Lower lobe of right lung (tissue), 2 donors: ENCODE data around the gene SCARF2. TPM values are rescaled to one million over a fixed set of nuclear protein-coding genes. Genes with fewer than 3 reads are reported as not detected.

ENCODE experiments used
- ATAC-seq, 2 donors: fragments of 200-7000 bp; cut with Tn5 transposase; one replicate each; pipeline ENCODE4 v1.9.1; 2020 to 2022; ENCODE audit warnings: mild to moderate bottlenecking in 2 of 2, moderate library complexity in 2 of 2
- DNase-seq: peaks from one replicate; pipeline ENCODE4 v3.0.0-alpha.2; 2020
- H3K27ac ChIP-seq: fragments of 200-600 bp; one replicate; pipeline ENCODE4 v1.8.0; 2022
- H3K27me3 ChIP-seq: fragments of 200-600 bp; one replicate; pipeline ENCODE4 v1.8.0; 2022; ENCODE audit warnings: low read depth
- H3K36me3 ChIP-seq: fragments of 200-600 bp; one replicate; pipeline ENCODE4 v1.8.0; 2022; ENCODE audit warnings: mild to moderate bottlenecking
- H3K4me1 ChIP-seq: fragments of 200-600 bp; one replicate; pipeline ENCODE4 v1.8.0; 2022
- H3K4me3 ChIP-seq: fragments of 200-600 bp; one replicate; pipeline ENCODE4 v1.8.0; 2022; ENCODE audit warnings: mild to moderate bottlenecking
- H3K9me3 ChIP-seq: fragments of 200-600 bp; one replicate; pipeline ENCODE4 v1.8.0; 2022
- CTCF ChIP-seq: fragments of 200-600 bp; IDR thresholded peaks from one replicate; pipeline ENCODE4 v1.8.0; 2022; ENCODE audit warnings: antibody characterized with exemption, mild to moderate bottlenecking
- intact Hi-C: fragments of 100-400 bp; cut with DNase I; formaldehyde crosslinking; loops from one replicate; pipeline ENCODE4 v1.11.0; 2022
- total RNA-seq: library from RNA; stranded (reverse); fragmentation: NEBNext Ultra II Directional; extraction: Animal tissue kit (Norgen Biotek cat#: 25700); gene quantifications from one replicate; pipeline ENCODE4 v1.2.1, GENCODE V29; 2021
- donor health status: DM: no; HTN: yes; CAD: no; lungs with severe emphysema.

The SCARF2 gene
- total RNA-seq, 1 donor from 2014 or later = 12.6 TPM

DNA sequence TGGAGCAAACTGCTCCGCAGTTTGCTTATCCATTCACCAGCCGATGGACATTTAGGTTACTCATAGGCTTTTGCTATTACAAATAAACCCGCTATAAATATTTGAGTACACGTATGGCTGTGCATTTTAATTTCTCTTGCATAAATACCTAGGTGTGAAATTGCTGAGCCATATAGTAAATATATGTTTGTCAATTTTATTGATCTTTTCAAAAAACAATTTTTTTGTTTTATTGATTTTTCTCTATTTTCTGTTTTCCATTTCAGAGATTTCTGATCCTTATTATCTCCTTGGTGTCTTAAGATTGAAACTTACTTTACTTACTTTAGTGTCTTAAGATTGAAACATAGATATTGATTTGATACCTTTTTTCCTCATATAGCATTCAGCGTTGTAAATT lies 39.2 kb downstream of the SCARF2 start:
- no peaks in the 10 kb centered on the region for H3K9me3 ChIP-seq
- H3K27me3 ChIP-seq = no peaks in the 10 kb centered on the region
- intact Hi-C loops = no loop called here
- H3K36me3 ChIP-seq = peaks cover 18% of the 10 kb centered on the region
- H3K4me3 ChIP-seq = no peak overlapping the region
- no peak overlapping the region for H3K27ac ChIP-seq
- H3K4me1 ChIP-seq = peaks cover 16% of the 10 kb centered on the region
- TF ChIP-seq CTCF = no peak
- ATAC-seq (no peak), DNase-seq (no peak)

- Histone ChIP-seq H3K4me3 (no peak overlapping the region), H3K27me3 (no peaks in the 10 kb centered on the region), H3K9me3 (no peaks in the 10 kb centered on the region), H3K4me1 (peaks cover 18% of the 10 kb centered on the region), H3K27ac (no peak overlapping the region), H3K36me3 (peaks cover 16% of the 10 kb centered on the region)
- intact Hi-C loops = no loop called here
- ATAC-seq = no peak
- DNase-seq = no peak
- no peak for TF ChIP-seq CTCF
These were observed 40.1 kb downstream of the SCARF2 start for GRCh38 chr22:20397498-20397897.

- H3K4me1 ChIP-seq = peaks cover 18% of the 10 kb centered on the region
- intact Hi-C loops = no loop called here
- no peak for DNase-seq
These were observed 41.0 kb downstream of the SCARF2 start for GRCh38 chr22:20396639-20397038.

GRCh38 chr22:20395907-20396287 lies 41.7 kb downstream of the SCARF2 start:
- no peaks in the 10 kb centered on the region for H3K9me3 ChIP-seq
- intact Hi-C loops = no loop called here
- H3K36me3 ChIP-seq = peaks cover 7% of the 10 kb centered on the region
- DNase-seq (no peak), ATAC-seq (no peak)
- H3K27ac ChIP-seq = no peak overlapping the region
- no peak overlapping the region for H3K4me3 ChIP-seq
- TF ChIP-seq CTCF = no peak
- no peaks in the 10 kb centered on the region for H3K27me3 ChIP-seq
- peaks cover 18% of the 10 kb centered on the region for H3K4me1 ChIP-seq

More at GRCh38 chr22:20396639-20397038, 41.0 kb downstream of the SCARF2 start:
- H3K9me3 ChIP-seq = no peaks in the 10 kb centered on the region
- H3K4me3 ChIP-seq = no peak overlapping the region
- ATAC-seq = no peak
- no peak for TF ChIP-seq CTCF
- no peaks in the 10 kb centered on the region for H3K27me3 ChIP-seq
- H3K27ac ChIP-seq = no peak overlapping the region
- peaks cover 14% of the 10 kb centered on the region for H3K36me3 ChIP-seq

GRCh38 chr22:20395181-20395906 lies 42.3 kb downstream of the SCARF2 start:
- H3K9me3 ChIP-seq = no peaks in the 10 kb centered on the region
- intact Hi-C loops = no loop called here
- DNase-seq = no peak

More at GRCh38 chr22:20395181-20395906, 42.3 kb downstream of the SCARF2 start:
- H3K4me1 ChIP-seq = peaks cover 18% of the 10 kb centered on the region
- H3K36me3 ChIP-seq = peaks cover 2% of the 10 kb centered on the region
- peak overlapping the region; percentile 76 for H3K4me3 ChIP-seq
- TF ChIP-seq CTCF = no peak
- ATAC-seq = no peak
- H3K27me3 ChIP-seq = no peaks in the 10 kb centered on the region
- no peak overlapping the region for H3K27ac ChIP-seq
